Skeletal muscle tissue (tissue), 4 donors: Measurements from ENCODE around the gene RHBDD1. TPM values are rescaled to one million over a fixed set of nuclear protein-coding genes. Genes with fewer than 3 reads are reported as not detected.

Experiments
- H3K27ac ChIP-seq: one replicate; pipeline ENCODE4 v1.7.0; 2013; ENCODE audit warnings: mild to moderate bottlenecking, low read depth, low read length, inconsistent platforms
- H3K27me3 ChIP-seq, 3 donors: one replicate each; pipeline ENCODE4 v1.7.0; 2013; ENCODE audit warnings: low read length in 3 of 3; ENCODE audit not compliant: control insufficient read depth in 3 of 3, insufficient read depth in 3 of 3
- H3K36me3 ChIP-seq, 3 donors: one replicate each; pipeline ENCODE4 v1.7.0; 2013; ENCODE audit warnings: low read length in 3 of 3; ENCODE audit not compliant: control insufficient read depth in 3 of 3, insufficient read depth in 3 of 3
- H3K4me1 ChIP-seq, 3 donors: one replicate each; pipeline ENCODE4 v1.7.0; 2013; ENCODE audit warnings: low read length in 3 of 3, mild to moderate bottlenecking in 3 of 3; ENCODE audit not compliant: control insufficient read depth in 3 of 3, insufficient read depth in 3 of 3
- H3K4me3 ChIP-seq, 3 donors: one replicate each; pipeline ENCODE4 v1.7.0; 2013; ENCODE audit warnings: low read length in 3 of 3
- H3K9ac ChIP-seq, 3 donors: one replicate each; pipeline ENCODE4 v1.7.0; 2013; ENCODE audit warnings: low read length in 3 of 3, mild to moderate bottlenecking in 3 of 3, moderate library complexity in 2 of 3, low read depth in 1 of 3
- H3K9me3 ChIP-seq, 3 donors: one replicate each; pipeline ENCODE4 v1.7.0; 2013; ENCODE audit warnings: low read length in 3 of 3; ENCODE audit not compliant: control insufficient read depth in 3 of 3
- total RNA-seq: library from RNA; depleted of rRNA; stranded (reverse); fragments of >200 nt; gene quantifications from one replicate; pipeline ENCODE4 v1.2.3, GENCODE V29; 2014
- donor health status: Osteomylitis.

Gene RHBDD1
- total RNA-seq, 1 donor from 2014 or later, result 37.6 TPM

DNA sequence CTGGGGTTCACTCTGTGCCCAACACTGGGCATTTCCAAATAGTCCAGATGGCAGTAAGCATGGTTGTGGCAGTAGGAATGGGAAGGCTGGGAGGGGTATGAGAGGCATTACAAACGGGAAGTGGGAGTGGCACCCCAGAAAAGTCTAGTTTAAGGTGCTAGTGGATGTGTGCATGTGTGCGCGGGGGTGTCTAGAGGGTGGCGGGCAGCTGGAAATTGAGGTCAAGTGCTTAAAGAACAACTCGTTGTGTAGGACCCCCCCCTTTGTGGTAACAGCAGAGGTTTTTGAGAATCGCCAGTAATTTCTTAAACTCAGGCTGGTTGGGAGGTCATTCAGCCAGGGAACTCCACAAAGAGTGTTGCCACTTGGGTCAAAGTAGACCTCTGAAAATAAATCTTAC is 69.9 kb downstream of the RHBDD1 start:
- H3K4me1 ChIP-seq, result no peaks in the 10 kb centered on the region

GRCh38 chr2:226906163-226906693 is 70.4 kb downstream of the RHBDD1 start:
- Histone ChIP-seq H3K36me3 (peaks cover 0 to 3% (median 0%) of the 10 kb centered on the region in 3 donors), H3K4me1 (no peaks in the 10 kb centered on the region), H3K9ac (no peak overlapping the region), H3K9me3 (no peaks in the 10 kb centered on the region), H3K27ac (no peak overlapping the region), H3K4me3 (no peak overlapping the region), H3K27me3 (no peaks in the 10 kb centered on the region)

More for the DNA sequence above, 69.9 kb downstream of the RHBDD1 start:
- no peak overlapping the region for H3K27ac ChIP-seq
- H3K9me3 ChIP-seq, result no peaks in the 10 kb centered on the region
- H3K36me3 ChIP-seq, result peaks cover 0 to 3% (median 0%) of the 10 kb centered on the region in 3 donors
- no peak overlapping the region for H3K4me3 ChIP-seq
- H3K27me3 ChIP-seq, result no peaks in the 10 kb centered on the region
- no peak overlapping the region for H3K9ac ChIP-seq

DNA sequence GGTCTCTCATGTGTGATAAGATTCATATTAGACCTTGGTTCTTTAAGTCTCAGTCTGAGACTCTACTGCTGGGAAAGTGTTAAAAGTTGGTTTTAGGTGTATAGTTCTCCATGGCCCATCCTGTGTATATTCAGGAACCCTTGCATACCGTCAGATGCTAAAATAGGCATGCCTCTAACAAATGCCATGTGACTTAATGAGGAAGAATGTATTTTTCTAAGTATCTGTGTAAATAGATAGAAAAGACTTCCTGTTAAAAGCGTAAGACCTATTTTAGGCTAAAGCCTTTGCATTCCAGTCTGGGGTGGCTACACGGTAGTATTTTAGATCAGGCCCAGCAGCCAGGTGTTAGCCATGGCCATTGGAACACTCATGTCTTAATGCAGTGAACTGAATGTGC is 73.3 kb downstream of the RHBDD1 start:
- Histone ChIP-seq H3K27ac (no peak overlapping the region), H3K4me1 (no peaks in the 10 kb centered on the region), H3K4me3 (no peak overlapping the region), H3K9me3 (no peaks in the 10 kb centered on the region), H3K9ac (no peak overlapping the region), H3K27me3 (no peaks in the 10 kb centered on the region), H3K36me3 (peaks cover 0 to under 1% (median 0%) of the 10 kb centered on the region in 3 donors)

DNA sequence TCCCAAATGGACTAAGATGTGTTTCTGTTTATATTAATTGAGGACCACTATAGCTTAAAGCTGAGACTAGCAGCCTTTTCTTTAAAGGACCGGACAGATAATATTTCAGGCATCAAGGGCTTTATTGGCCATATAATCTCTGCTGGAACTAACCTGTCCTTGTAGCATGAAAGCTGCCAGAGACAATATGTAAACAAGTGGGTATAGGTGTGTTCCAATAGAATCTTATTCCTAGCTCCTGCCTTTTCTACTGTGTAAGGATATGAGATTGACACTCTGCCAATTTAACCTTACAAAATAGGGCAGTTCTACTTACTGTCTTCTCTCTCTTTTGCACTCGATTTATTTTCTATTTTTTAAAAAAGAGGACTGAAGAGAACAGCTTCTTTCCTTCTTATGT is 74.0 kb downstream of the RHBDD1 start:
- H3K4me1 ChIP-seq, result no peaks in the 10 kb centered on the region
- no peak overlapping the region for H3K4me3 ChIP-seq
- no peaks in the 10 kb centered on the region for H3K27me3 ChIP-seq
- H3K9me3 ChIP-seq, result no peaks in the 10 kb centered on the region
- no peaks in the 10 kb centered on the region for H3K36me3 ChIP-seq
- H3K27ac ChIP-seq, result no peak overlapping the region
- H3K9ac ChIP-seq, result no peak overlapping the region

- Histone ChIP-seq H3K4me3 (no peak overlapping the region), H3K4me1 (no peaks in the 10 kb centered on the region), H3K9ac (no peak overlapping the region), H3K9me3 (no peaks in the 10 kb centered on the region), H3K27ac (no peak overlapping the region), H3K36me3 (no peaks in the 10 kb centered on the region), H3K27me3 (no peaks in the 10 kb centered on the region)
These were observed 74.5 kb downstream of the RHBDD1 start for GRCh38 chr2:226910384-226910783.

DNA sequence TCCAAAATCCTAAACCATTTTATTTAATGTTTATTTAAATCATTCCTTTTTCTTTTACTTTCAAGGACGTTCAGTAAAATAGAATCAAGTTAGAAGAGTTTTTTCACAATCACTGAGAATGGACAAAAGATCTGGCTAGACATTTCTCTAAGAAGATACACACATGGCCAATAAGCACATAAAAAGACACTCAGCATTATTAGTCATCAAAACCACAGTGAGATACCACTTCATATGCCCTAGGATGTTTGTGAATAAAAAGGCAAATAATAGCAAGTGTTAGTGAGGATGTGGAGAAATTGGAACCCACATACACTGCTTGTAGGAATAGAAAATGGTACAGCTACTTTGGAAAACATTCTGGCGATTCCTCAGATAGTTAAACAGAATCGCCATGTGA is 76.1 kb downstream of the RHBDD1 start:
- no peaks in the 10 kb centered on the region for H3K9me3 ChIP-seq
- no peaks in the 10 kb centered on the region for H3K27me3 ChIP-seq
- H3K36me3 ChIP-seq, result no peaks in the 10 kb centered on the region

DNA sequence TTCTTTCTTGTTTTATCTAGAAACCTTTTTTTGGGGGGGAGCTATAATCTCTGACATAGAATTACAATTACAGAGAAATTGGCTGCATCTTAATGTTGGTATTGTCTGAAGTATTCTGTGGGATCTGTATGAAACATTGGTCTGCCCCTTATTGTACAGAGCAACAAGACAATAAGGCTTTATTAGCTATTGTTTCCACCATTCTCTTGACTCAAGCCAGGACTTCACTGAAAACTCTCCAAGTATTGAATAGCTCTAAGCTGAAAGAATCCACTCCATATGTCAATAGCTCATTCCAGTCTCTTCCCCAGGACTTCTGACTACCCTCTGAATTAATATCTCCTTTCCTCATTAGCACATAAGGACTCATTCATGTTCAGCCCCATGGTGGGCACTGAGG is 77.8 kb downstream of the RHBDD1 start:
- H3K36me3 ChIP-seq, result no peaks in the 10 kb centered on the region
- no peak overlapping the region for H3K4me3 ChIP-seq

More for the DNA sequence above, 76.1 kb downstream of the RHBDD1 start:
- H3K9ac ChIP-seq, result no peak overlapping the region
- H3K4me3 ChIP-seq, result no peak overlapping the region
- H3K27ac ChIP-seq, result no peak overlapping the region
- no peaks in the 10 kb centered on the region for H3K4me1 ChIP-seq

DNA sequence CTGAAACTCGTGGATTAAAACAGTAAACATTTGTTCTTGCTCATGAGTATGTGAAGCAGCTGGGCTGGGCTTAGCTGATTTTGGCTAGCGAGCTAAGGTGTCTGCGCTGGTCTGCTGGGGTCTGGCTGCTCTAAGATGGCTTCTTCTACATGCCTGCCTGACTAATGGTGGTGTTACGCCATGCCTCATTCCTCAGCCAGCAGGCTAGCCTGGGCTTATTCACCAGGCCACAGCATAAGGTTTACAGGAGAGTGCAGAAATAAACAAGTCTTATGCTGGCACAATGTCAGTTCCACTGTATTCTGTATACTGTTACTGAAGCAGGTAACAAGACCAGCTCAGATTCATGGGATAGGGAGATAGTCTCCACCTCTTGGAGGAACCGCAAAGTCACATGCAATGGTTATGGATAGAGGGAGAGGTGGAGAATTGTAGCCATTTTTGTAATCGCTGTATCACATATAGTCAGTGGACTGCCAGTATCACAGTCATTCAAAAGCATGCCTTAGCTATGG is 80.0 kb downstream of the RHBDD1 start:
- H3K4me1 ChIP-seq, result no peaks in the 10 kb centered on the region
- no peak overlapping the region for H3K4me3 ChIP-seq
- H3K36me3 ChIP-seq, result no peaks in the 10 kb centered on the region
- no peaks in the 10 kb centered on the region for H3K27me3 ChIP-seq
- no peak overlapping the region for H3K27ac ChIP-seq
- H3K9ac ChIP-seq, result no peak overlapping the region
- no peaks in the 10 kb centered on the region for H3K9me3 ChIP-seq

More for the DNA sequence above, 77.8 kb downstream of the RHBDD1 start:
- H3K27me3 ChIP-seq, result no peaks in the 10 kb centered on the region
- no peaks in the 10 kb centered on the region for H3K4me1 ChIP-seq
- no peaks in the 10 kb centered on the region for H3K9me3 ChIP-seq
- H3K27ac ChIP-seq, result no peak overlapping the region
- H3K9ac ChIP-seq, result no peak overlapping the region

DNA sequence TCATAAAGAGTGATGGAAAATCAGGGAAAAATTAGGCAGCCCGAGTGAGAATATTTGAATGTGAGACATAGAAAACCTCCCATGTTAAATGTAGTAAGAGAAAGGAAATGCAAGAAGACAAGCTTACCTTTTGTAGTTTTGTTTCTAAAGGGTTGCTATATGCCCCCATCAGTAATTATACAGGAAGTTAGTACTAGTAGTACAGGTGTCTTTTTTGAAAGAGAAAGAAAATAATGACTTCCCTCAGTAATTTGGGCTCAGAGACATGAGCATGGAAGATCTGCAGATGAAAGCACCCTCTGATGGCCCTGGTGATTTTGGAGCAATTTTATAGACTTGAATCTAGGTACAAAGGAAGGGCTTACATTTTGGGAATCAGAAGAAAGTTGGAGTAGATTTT is 80.8 kb downstream of the RHBDD1 start:
- Histone ChIP-seq H3K27me3 (no peaks in the 10 kb centered on the region), H3K4me3 (no peak overlapping the region), H3K36me3 (no peaks in the 10 kb centered on the region), H3K9ac (no peak overlapping the region), H3K4me1 (no peaks in the 10 kb centered on the region), H3K27ac (no peak overlapping the region), H3K9me3 (no peaks in the 10 kb centered on the region)

DNA sequence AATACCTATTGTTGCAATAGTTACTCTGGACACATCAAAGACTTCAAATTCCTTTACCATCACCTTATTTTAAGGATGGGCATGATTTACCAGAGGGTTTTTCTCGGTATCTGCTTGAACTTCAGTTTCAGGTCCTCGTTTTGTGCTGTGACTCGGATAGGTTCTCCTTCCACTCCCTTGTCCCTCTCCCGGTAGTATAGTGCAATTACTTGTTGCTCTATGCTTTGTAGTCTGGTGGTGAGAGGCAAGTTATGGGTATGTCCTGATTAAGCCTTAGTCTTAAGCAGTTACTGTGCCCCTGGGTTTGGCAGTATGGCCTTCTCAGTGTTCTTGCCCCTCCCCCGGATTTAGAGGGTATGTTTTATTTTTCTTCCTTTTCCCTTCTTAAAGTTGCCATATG is 96.6 kb downstream of the RHBDD1 start:
- Histone ChIP-seq H3K36me3 (no peaks in the 10 kb centered on the region), H3K9ac (no peak overlapping the region), H3K4me3 (no peak overlapping the region), H3K4me1 (no peaks in the 10 kb centered on the region), H3K27ac (no peak overlapping the region), H3K9me3 (no peaks in the 10 kb centered on the region), H3K27me3 (no peaks in the 10 kb centered on the region)
